ENCODE results near the gene SLC48A1. TPM values are rescaled to one million over a fixed set of nuclear protein-coding genes. Genes with fewer than 3 reads are reported as not detected.

SLC48A1 gene
- polyA plus RNA-seq, 1 donor (not counting 4 experiments of a cell fraction or from before 2014, with no cell fraction given), result 8.1 TPM

DNA sequence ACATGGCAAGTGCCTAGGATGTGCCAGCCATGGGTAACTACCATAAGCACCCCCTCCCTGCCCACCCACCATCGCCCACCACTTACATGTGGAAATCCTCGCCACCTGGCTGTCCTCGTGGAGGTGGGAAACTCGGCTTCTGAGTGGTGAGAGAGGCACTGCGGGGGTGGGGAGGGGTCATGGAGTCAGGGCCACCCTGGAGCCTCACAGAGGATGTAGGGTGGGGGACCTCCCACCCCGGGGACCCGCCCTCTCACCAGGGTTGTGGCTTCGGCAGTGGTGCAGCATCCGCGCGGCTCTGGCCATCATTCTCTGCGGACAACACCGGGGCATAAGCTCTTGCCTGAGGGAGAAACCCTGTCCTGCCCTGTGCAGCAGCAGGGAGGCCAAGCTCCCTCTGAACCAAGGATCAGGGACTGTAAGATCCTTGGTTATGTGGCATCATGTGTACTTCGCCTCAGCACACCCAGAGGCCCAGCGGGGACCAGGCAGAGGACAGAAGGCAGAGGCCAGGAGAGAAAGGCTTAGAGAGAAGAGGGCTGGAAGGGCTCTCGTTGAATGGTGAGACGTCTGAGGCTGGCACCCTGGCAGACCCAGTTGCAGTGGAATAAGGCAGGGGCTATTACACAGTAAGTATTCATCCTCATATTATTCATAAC lies 35.0 kb upstream of the SLC48A1 start:
- no peak for TF ChIP-seq EZH2 (IDR thresholded peaks at IDR 0.05; ENCODE audit: low read length)
- TF ChIP-seq CTCF (optimal IDR thresholded peaks at IDR 0.05 in 1 of 3, IDR thresholded peaks at IDR 0.05 in 1 of 3, conservative IDR thresholded peaks at IDR 0.05 in 1 of 3; ENCODE audit: extremely low read depth in 1 of 3, insufficient read depth in 2 of 3, low read length in 3 of 3), result no peak
- DNase-seq (ENCODE audit: low read depth, low spot score) (no peak), FAIRE-seq (no peak)
- H3K36me3 ChIP-seq (ENCODE audit: control insufficient read depth in 2 of 2, extremely low read depth in 1 of 2, insufficient read depth in 2 of 2, low read length in 2 of 2), result peaks cover 0 to 5% of the 10 kb centered on the region in 2 experiments
- H4K20me1 ChIP-seq (ENCODE audit: control insufficient read depth, extremely low read depth, insufficient read depth, low read length), result no peaks in the 10 kb centered on the region
- no peak overlapping the region for H2AFZ ChIP-seq (ENCODE audit: control insufficient read depth, low read length)
- no peak overlapping the region for H3K27ac ChIP-seq (ENCODE audit: control insufficient read depth, insufficient read depth, low read length)
- H3K4me1 ChIP-seq (ENCODE audit: control insufficient read depth, extremely low read depth, insufficient read depth, low read length), result peaks cover 6% of the 10 kb centered on the region
- H3K9me1 ChIP-seq (ENCODE audit: control insufficient read depth, extremely low read depth, insufficient read depth, low read length), result no peaks in the 10 kb centered on the region
- dilution Hi-C loops (cut with MboI; ENCODE audit: extremely low pct_ligation_motif_present, low sequenced_read_pairs), result no loop called here
- no peaks in the 10 kb centered on the region for H3K9me3 ChIP-seq (ENCODE audit: control insufficient read depth, low read depth, low read length)
- no peak overlapping the region for H3K9ac ChIP-seq (ENCODE audit: control insufficient read depth, extremely low read depth, insufficient read depth, low read length)
- no peaks in the 10 kb centered on the region for H3K79me2 ChIP-seq (ENCODE audit: control insufficient read depth, insufficient read depth, low read length)
- no peak overlapping the region for H3K4me3 ChIP-seq (ENCODE audit: control insufficient read depth in 2 of 3, extremely low read depth in 1 of 3, insufficient read depth in 2 of 3, low read depth in 1 of 3, low read length in 3 of 3)
- H3K27me3 ChIP-seq (ENCODE audit: control insufficient read depth, extremely low read depth, insufficient read depth, low read length), result no peaks in the 10 kb centered on the region
- H3K4me2 ChIP-seq (ENCODE audit: control insufficient read depth, extremely low read depth, insufficient read depth, low read depth, low read length), result no peak overlapping the region

GRCh38 chr12:47739297-47739696 lies 33.7 kb upstream of the SLC48A1 start:
- dilution Hi-C loops (cut with MboI; ENCODE audit: extremely low pct_ligation_motif_present, low sequenced_read_pairs), result no loop called here
- no peak overlapping the region for H3K27ac ChIP-seq (ENCODE audit: control insufficient read depth, insufficient read depth, low read length)
- no peaks in the 10 kb centered on the region for H3K79me2 ChIP-seq (ENCODE audit: control insufficient read depth, insufficient read depth, low read length)

More at GRCh38 chr12:47739297-47739696, 33.7 kb upstream of the SLC48A1 start:
- DNase-seq (ENCODE audit: low read depth, low spot score), result no peak
- no peaks in the 10 kb centered on the region for H4K20me1 ChIP-seq (ENCODE audit: control insufficient read depth, extremely low read depth, insufficient read depth, low read length)
- no peak overlapping the region for H3K4me2 ChIP-seq (ENCODE audit: control insufficient read depth, extremely low read depth, insufficient read depth, low read depth, low read length)
- H3K9me1 ChIP-seq (ENCODE audit: control insufficient read depth, extremely low read depth, insufficient read depth, low read length), result no peaks in the 10 kb centered on the region
- TF ChIP-seq CTCF (optimal IDR thresholded peaks at IDR 0.05 in 1 of 3, IDR thresholded peaks at IDR 0.05 in 1 of 3, conservative IDR thresholded peaks at IDR 0.05 in 1 of 3; ENCODE audit: extremely low read depth in 1 of 3, insufficient read depth in 2 of 3, low read length in 3 of 3) (no peak), EZH2 (IDR thresholded peaks at IDR 0.05; ENCODE audit: low read length) (no peak)
- FAIRE-seq, result no peak
- H3K9ac ChIP-seq (ENCODE audit: control insufficient read depth, extremely low read depth, insufficient read depth, low read length), result no peak overlapping the region
- no peak overlapping the region for H3K4me3 ChIP-seq (ENCODE audit: control insufficient read depth in 2 of 3, extremely low read depth in 1 of 3, insufficient read depth in 2 of 3, low read depth in 1 of 3, low read length in 3 of 3)
- H2AFZ ChIP-seq (ENCODE audit: control insufficient read depth, low read length), result no peak overlapping the region
- no peaks in the 10 kb centered on the region for H3K9me3 ChIP-seq (ENCODE audit: control insufficient read depth, low read depth, low read length)
- no peaks in the 10 kb centered on the region for H3K27me3 ChIP-seq (ENCODE audit: control insufficient read depth, extremely low read depth, insufficient read depth, low read length)
- peaks cover 0 to 5% of the 10 kb centered on the region in 2 experiments for H3K36me3 ChIP-seq (ENCODE audit: control insufficient read depth in 2 of 2, extremely low read depth in 1 of 2, insufficient read depth in 2 of 2, low read length in 2 of 2)
- peaks cover 9% of the 10 kb centered on the region for H3K4me1 ChIP-seq (ENCODE audit: control insufficient read depth, extremely low read depth, insufficient read depth, low read length)
